Gastrocnemius medialis (tissue), 4 donors: ENCODE results near the gene PPFIA4.

Source experiments
- POLR2A ChIP-seq, 2 donors: fragments of 450-650 bp; IDR thresholded peaks; one replicate each; pipeline ENCODE4 v1.6.1; 2017; ENCODE audit warnings: antibody characterized with exemption in 2 of 2, mild to moderate bottlenecking in 2 of 2, moderate library complexity in 2 of 2
- TF ChIP-seq, protein P1 (sequence below), 5 experiments: fragments of 450-650 bp in 3 of 5; fragments of 200-600 bp in 2 of 5; sonication (generic) in 2 of 5; IDR thresholded peaks in 4 of 5; conservative IDR thresholded peaks in 1 of 5; 1 replicate in 4 of 5; 2 replicates in 1 of 5; pipeline ENCODE4 v1.5.1; 2016 to 2019; ENCODE audit warnings: antibody characterized with exemption in 5 of 5, mild to moderate bottlenecking in 3 of 5, moderate library complexity in 3 of 5

GRCh38 chr1:203084588-203085527 is 58.6 kb downstream of the PPFIA4 start:
- TF ChIP-seq, protein P1, sequence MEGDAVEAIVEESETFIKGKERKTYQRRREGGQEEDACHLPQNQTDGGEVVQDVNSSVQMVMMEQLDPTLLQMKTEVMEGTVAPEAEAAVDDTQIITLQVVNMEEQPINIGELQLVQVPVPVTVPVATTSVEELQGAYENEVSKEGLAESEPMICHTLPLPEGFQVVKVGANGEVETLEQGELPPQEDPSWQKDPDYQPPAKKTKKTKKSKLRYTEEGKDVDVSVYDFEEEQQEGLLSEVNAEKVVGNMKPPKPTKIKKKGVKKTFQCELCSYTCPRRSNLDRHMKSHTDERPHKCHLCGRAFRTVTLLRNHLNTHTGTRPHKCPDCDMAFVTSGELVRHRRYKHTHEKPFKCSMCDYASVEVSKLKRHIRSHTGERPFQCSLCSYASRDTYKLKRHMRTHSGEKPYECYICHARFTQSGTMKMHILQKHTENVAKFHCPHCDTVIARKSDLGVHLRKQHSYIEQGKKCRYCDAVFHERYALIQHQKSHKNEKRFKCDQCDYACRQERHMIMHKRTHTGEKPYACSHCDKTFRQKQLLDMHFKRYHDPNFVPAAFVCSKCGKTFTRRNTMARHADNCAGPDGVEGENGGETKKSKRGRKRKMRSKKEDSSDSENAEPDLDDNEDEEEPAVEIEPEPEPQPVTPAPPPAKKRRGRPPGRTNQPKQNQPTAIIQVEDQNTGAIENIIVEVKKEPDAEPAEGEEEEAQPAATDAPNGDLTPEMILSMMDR (IDR thresholded peaks at IDR 0.05 in 4 of 5, conservative IDR thresholded peaks at IDR 0.05 in 1 of 5): peak; percentile 72 to 90 (median 88)
- no peak for TF ChIP-seq POLR2A (IDR thresholded peaks at IDR 0.05)
